Dermis microvascular lymphatic vessel endothelial cell (primary cell): Measurements from ENCODE around the gene ARHGAP8. TPM values are rescaled to one million over a fixed set of nuclear protein-coding genes. Genes with fewer than 3 reads are reported as not detected.
"Not testable (repeated sequence)": the region's sequence is repeated elsewhere in the genome, so short reads cannot be mapped to it uniquely, and the experiment has no call there.

Experiments used
- DNase-seq, 2 donors: peaks; one replicate each; pipeline versions ENCODE4 v3.0.0 to v3.0.0-alpha.2; 2010; ENCODE audit warnings: low read depth in 2 of 2
- total RNA-seq: library from RNA; depleted of rRNA; stranded (reverse); fragments of >200 nt; gene quantifications from 2 replicates; pipeline ENCODE4 v1.2.1, GENCODE V29; 2014

ARHGAP8 gene
- total RNA-seq, 1 donor from 2014 or later, result not detected

GRCh38 chr22:44855855-44856254, 103.5 kb downstream of the ARHGAP8 start:
- DNase-seq, result no peak

GRCh38 chr22:44858819-44859218, 106.4 kb downstream of the ARHGAP8 start:
- not testable (repeated sequence) for DNase-seq

GRCh38 chr22:44859641-44860040, 107.3 kb downstream of the ARHGAP8 start:
- no peak for DNase-seq

- no peak for DNase-seq
Observed at GRCh38 chr22:44860311-44860710, 107.9 kb downstream of the ARHGAP8 start.

GRCh38 chr22:44861245-44861644, 108.9 kb downstream of the ARHGAP8 start:
- DNase-seq, result no peak

- no peak for DNase-seq
Observed at GRCh38 chr22:44862281-44862680, 109.9 kb downstream of the ARHGAP8 start.

- no peak for DNase-seq
Observed at GRCh38 chr22:44862981-44863860, 110.8 kb downstream of the ARHGAP8 start.

- DNase-seq, result no peak
Observed at GRCh38 chr22:44865193-44866057, 113.0 kb downstream of the ARHGAP8 start.

- no peak for DNase-seq
Observed at GRCh38 chr22:44869196-44869595, 116.8 kb downstream of the ARHGAP8 start.

GRCh38 chr22:44870021-44870420, 117.6 kb downstream of the ARHGAP8 start:
- DNase-seq, result no peak

GRCh38 chr22:44871782-44872181, 119.4 kb downstream of the ARHGAP8 start:
- no peak for DNase-seq

- no peak for DNase-seq
Observed at GRCh38 chr22:44876921-44877320, 124.5 kb downstream of the ARHGAP8 start.

GRCh38 chr22:44878483-44879300, 126.3 kb downstream of the ARHGAP8 start:
- DNase-seq, result no peak

- no peak for DNase-seq
Observed at GRCh38 chr22:44879301-44879680, 126.9 kb downstream of the ARHGAP8 start.

GRCh38 chr22:44880610-44881290, 128.4 kb downstream of the ARHGAP8 start:
- DNase-seq, result no peak

- no peak for DNase-seq
Observed at GRCh38 chr22:44881624-44882023, 129.2 kb downstream of the ARHGAP8 start.

- no peak for DNase-seq
Observed at GRCh38 chr22:44882226-44882905, 130.0 kb downstream of the ARHGAP8 start.

GRCh38 chr22:44883011-44883421, 130.6 kb downstream of the ARHGAP8 start:
- DNase-seq, result no peak

GRCh38 chr22:44884562-44884961, 132.2 kb downstream of the ARHGAP8 start:
- DNase-seq, result no peak
